ENCODE measurements around the gene GRIN1.

DNA sequence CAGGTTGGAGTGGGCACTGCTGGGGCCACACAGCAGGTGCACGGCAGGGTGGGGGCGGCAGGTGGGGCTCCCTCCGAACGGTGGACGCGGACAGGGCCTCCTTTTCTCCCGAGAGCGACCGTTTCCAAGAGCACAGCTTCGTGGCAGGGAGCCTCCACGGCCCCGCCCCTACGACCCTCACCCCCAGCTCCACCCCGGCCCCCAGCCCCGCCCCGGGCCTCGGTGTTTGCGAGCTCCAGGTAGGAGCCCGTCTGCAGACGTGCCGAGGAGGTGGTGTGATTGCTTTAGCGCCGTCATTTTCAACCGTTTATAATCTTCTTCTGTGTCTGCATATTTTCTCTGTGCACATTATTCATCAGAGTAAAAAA is 8.8 kb downstream of the GRIN1 start:
- TF ChIP-seq POLR2A (IDR thresholded peaks at IDR 0.05; ENCODE audit: low read length) = no peak
- no peak for TF ChIP-seq GATA1 (IDR thresholded peaks at IDR 0.05; ENCODE audit: low read depth, low read length)
